GM12878 (cell line): ENCODE data around the gene CFAP141. TPM values are rescaled to one million over a fixed set of nuclear protein-coding genes. Genes with fewer than 3 reads are reported as not detected.

Experiments
- ATAC-seq: fragments of 200-7000 bp; cut with Tn5 transposase; 3 replicates; pipeline ENCODE4 v1.9.1; 2020; ENCODE audit warnings: mild to moderate bottlenecking, moderate library complexity
- BruUV-seq: library from RNA; stranded (reverse); fragments of 400-500 nt; replicated peaks from 2 replicates; lab custom pipeline; 2021; lab: Mats Ljungman, UMichigan
- CTCF ChIA-PET: fragments of 300-600 bp; sonication (Branson Sonifier 250); formaldehyde crosslinking; extraction: SDS; loops from one replicate; lab custom pipeline; 2021; ENCODE audit warnings: inconsistent platforms; lab: Yijun Ruan, JAX
- POLR2A ChIA-PET: fragments of 350-600 bp; formaldehyde crosslinking; extraction: SDS; loops from one replicate; lab custom pipeline; 2021; ENCODE audit warnings: inconsistent platforms; lab: Charles Lee
- RAD21 ChIA-PET: fragments of 300-600 bp; sonication (Branson Sonifier 250); formaldehyde crosslinking; loops from one replicate; lab custom pipeline; 2023; ENCODE audit warnings: antibody characterized with exemption; ENCODE audit not compliant: unreplicated experiment; lab: Charles Lee
- SMC1A ChIA-PET: fragments of 300-600 bp; sonication (Branson Sonifier 250); formaldehyde crosslinking; loops from one replicate; lab custom pipeline; 2023; ENCODE audit not compliant: unreplicated experiment, uncharacterized antibody; lab: Charles Lee
- DNase-seq: peaks from one replicate; pipeline ENCODE4 v3.0.0-alpha.2; 2011; ENCODE audit warnings: low read depth, low spot score
- FAIRE-seq: peaks from 3 replicates; lab custom pipeline; 2011; peaks lifted over from hg19 to GRCh38; lab: Jason Lieb, UNC
- H2AFZ ChIP-seq: 2 replicates; pipeline ENCODE4 v1.6.0; 2011; ENCODE audit warnings: low read depth, low read length, control low read depth; ENCODE audit not compliant: control insufficient read depth
- H3K27ac ChIP-seq: 2 replicates; pipeline ENCODE4 v1.5.1; 2011; ENCODE audit warnings: control low read depth; ENCODE audit not compliant: control insufficient read depth, insufficient read depth
- H3K27me3 ChIP-seq, 2 experiments: replicated peaks in 1 of 2; 2 replicates each; pipeline versions ENCODE4 v1.6.0 to v1.6.1; 2011; ENCODE audit warnings: low read length in 1 of 2; ENCODE audit not compliant: control insufficient read depth in 2 of 2, insufficient read depth in 2 of 2
- H3K36me3 ChIP-seq, 2 experiments: 2 replicates each; pipeline ENCODE4 v1.5.1; 2011; ENCODE audit warnings: low read length in 1 of 2; ENCODE audit not compliant: control insufficient read depth in 2 of 2, insufficient read depth in 2 of 2
- H3K4me1 ChIP-seq: 2 replicates; pipeline ENCODE4 v1.6.1; 2011; ENCODE audit warnings: mild to moderate bottlenecking, low read length, moderate library complexity, mixed read lengths; ENCODE audit not compliant: control insufficient read depth, insufficient read depth
- H3K4me2 ChIP-seq: 2 replicates; pipeline ENCODE4 v1.6.0; 2011; ENCODE audit warnings: control low read depth; ENCODE audit not compliant: control insufficient read depth, insufficient read depth
- H3K4me3 ChIP-seq: fragments of 200-600 bp; sonication (generic); 2 replicates; pipeline ENCODE4 v1.5.1; 2016
- H3K79me2 ChIP-seq: 2 replicates; pipeline ENCODE4 v1.6.0; 2011; ENCODE audit warnings: low read length; ENCODE audit not compliant: control insufficient read depth, insufficient read depth
- H3K9ac ChIP-seq: 2 replicates; pipeline ENCODE4 v1.8.0; 2011; ENCODE audit warnings: low read length, control low read depth, mixed read lengths; ENCODE audit not compliant: control insufficient read depth, insufficient read depth
- H3K9me3 ChIP-seq: replicated peaks from 3 replicates; pipeline ENCODE4 v1.5.1; 2011; ENCODE audit warnings: mild to moderate bottlenecking, low read length; ENCODE audit not compliant: control insufficient read depth, insufficient read depth
- H4K20me1 ChIP-seq: 2 replicates; pipeline ENCODE4 v1.6.0; 2011; ENCODE audit not compliant: control insufficient read depth, insufficient read depth
- ASH2L ChIP-seq: fragments of 300-600, 200-600 bp; sonication (generic); IDR thresholded peaks from 2 replicates; pipeline ENCODE4 v1.6.1; 2017; ENCODE audit warnings: low read depth, mild to moderate bottlenecking, borderline replicate concordance
- E2F4 ChIP-seq: IDR thresholded peaks from 2 replicates; pipeline ENCODE4 v1.6.1; 2012; ENCODE audit warnings: low read depth, low read length, improper control_type of control experiment
- E2F8 ChIP-seq: fragments of 450-650 bp; IDR thresholded peaks from 2 replicates; pipeline ENCODE4 v1.6.1; 2018; ENCODE audit warnings: mild to moderate bottlenecking, low read depth, moderate library complexity; ENCODE audit not compliant: partially characterized antibody
- MEF2A ChIP-seq: IDR thresholded peaks from 2 replicates; pipeline ENCODE4 v1.6.1; 2011; ENCODE audit warnings: low read depth, mild to moderate bottlenecking, low read length, moderate library complexity; ENCODE audit not compliant: insufficient read depth
- TCF3 ChIP-seq: IDR thresholded peaks from 2 replicates; pipeline ENCODE4 v1.6.1; 2012; ENCODE audit warnings: low read depth, mild to moderate bottlenecking, low read length, borderline replicate concordance; ENCODE audit not compliant: insufficient read depth
- WGBS: methylation state at CpG from one replicate; pipeline ENCODE4 v1.1.6; 2016; ENCODE audit warnings: low lambda C conversion rate; ENCODE audit not compliant: insufficient replicate concordance, insufficient coverage; ENCODE audit errors: missing lambda C conversion rate; 5-methylcytosine and 5-hydroxymethylcytosine counted together
- in situ Hi-C: fragments of 300-500 bp; cut with MboI; formaldehyde crosslinking; loops from 9 replicates; pipeline ENCODE4 v1.14.3; 2018; ENCODE audit warnings: mixed read lengths
- intact Hi-C: fragments of 100-400 bp; cut with micrococcal nuclease; formaldehyde crosslinking; loops from one replicate; pipeline ENCODE4 v1.14.2; 2022; ENCODE audit not compliant: unreplicated experiment
- polyA plus RNA-seq, 11 experiments: library from polyadenylated mRNA; depleted of rRNA in 4 of 11; unstranded in 6 of 11; stranded (reverse) in 5 of 11; fragments of >200 nt; fragmentation: Nextera tagmentation in 4 of 11; fragmentation: Illumina TruSeq in 1 of 11; extraction: Ambion mirVana in 4 of 11; extraction: Trizol in 1 of 11; gene quantifications; 1 replicate in 1 of 11; 2 replicates in 10 of 11; pipeline versions ENCODE4 v1.2.1 to v1.2.3, GENCODE V29; 2011 to 2016; ENCODE audit warnings: inconsistent platforms in 2 of 11, missing spikeins in 2 of 11, low read depth in 1 of 11
- total RNA-seq, 4 experiments: library from RNA; depleted of rRNA in 3 of 4; stranded (reverse); fragments of >200 nt in 3 of 4; fragmentation: Illumina TruSeq in 1 of 4; extraction: Trizol in 1 of 4; gene quantifications; 2 replicates each; pipeline versions ENCODE4 v1.2.1 to v1.2.3, GENCODE V29; 2013 to 2021

The CFAP141 gene
- total and polyA plus RNA-seq, 10 of the 15 experiments (the other 5 are each of a cell fraction or from before 2014, with no cell fraction given): not detected

GRCh38 chr1:154222918-154223317 is 16.8 kb upstream of the CFAP141 start:
- ChIA-PET POLR2A (interaction anchor here (0.5 to 1.2 kb wide), 6 partner anchors 16 to 562 kb away, joined by 3 to 6 read pairs (median 3); no protein-coding TSS in a partner anchor), CTCF (interaction anchor here (0.9 to 1.5 kb wide), 4 partner anchors 24 to 112 kb away, joined by 3 to 7 read pairs (median 4); no protein-coding TSS in a partner anchor), RAD21 (interaction anchor here (0.5 to 1.2 kb wide), 3 partner anchors 23 to 422 kb away, joined by 3 read pairs; no protein-coding TSS in a partner anchor), SMC1A (interaction anchor here (0.6 to 2.2 kb wide), 11 partner anchors 22 to 126 kb away, joined by 3 to 8 read pairs (median 3); partner anchors contain the start of gene HAX1)
- in situ Hi-C loops (no loop called here), intact Hi-C loops (no loop called here)
- TF ChIP-seq E2F4: no peak
- no peak for TF ChIP-seq ASH2L
- no peak for TF ChIP-seq E2F8
- no peak for TF ChIP-seq TCF3
- TF ChIP-seq MEF2A: no peak
- H3K79me2 ChIP-seq: peaks cover 91% of the 10 kb centered on the region
- BruUV-seq: no TSS peak
- H3K4me1 ChIP-seq: peaks cover 15% of the 10 kb centered on the region
- H3K36me3 ChIP-seq: peaks cover 0 to 22% of the 10 kb centered on the region in 2 experiments; a peak in 1 of 4 replicates
- ATAC-seq (no peak), FAIRE-seq (no peak), DNase-seq (no peak)
- no peaks in the 10 kb centered on the region for H3K9me3 ChIP-seq
- peak overlapping the region; percentile 93 for H3K4me2 ChIP-seq
- no peaks in the 10 kb centered on the region; the same call in 1 of the 2 replicates for H4K20me1 ChIP-seq
- WGBS: 0% methylated on average over 1 of the region's 1 CpG
- H3K9ac ChIP-seq: no peak overlapping the region
- no peak overlapping the region for H3K27ac ChIP-seq
- no peaks in the 10 kb centered on the region for H3K27me3 ChIP-seq
- peak overlapping the region; percentile 99 for H3K4me3 ChIP-seq
- no peak overlapping the region for H2AFZ ChIP-seq
